HCT116 (cell line): ENCODE data around the gene FAP. TPM values are rescaled to one million over a fixed set of nuclear protein-coding genes. Genes with fewer than 3 reads are reported as not detected.

ENCODE experiments used
- ATAC-seq: fragments of 200-7000 bp; cut with Tn5 transposase; 2 replicates; pipeline ENCODE4 v1.9.1; 2020; ENCODE audit warnings: mild to moderate bottlenecking, moderate library complexity
- BruUV-seq: library from RNA; stranded (reverse); fragments of 400-500 nt; replicated peaks from 2 replicates; lab custom pipeline; 2021; lab: Mats Ljungman, UMichigan
- CTCF ChIA-PET: fragments of 300-600 bp; sonication (Branson Sonifier 250); formaldehyde crosslinking; loops from one replicate; lab custom pipeline; 2021; ENCODE audit warnings: antibody characterized with exemption; lab: Charles Lee
- POLR2A ChIA-PET: fragments of 300-600, 350-600 bp; sonication (Branson Sonifier 250); formaldehyde crosslinking; loops from one replicate; lab custom pipeline; 2021; ENCODE audit warnings: antibody characterized with exemption; lab: Charles Lee
- RAD21 ChIA-PET, 2 experiments: fragments of 300-600 bp; sonication (Branson Sonifier 250); formaldehyde crosslinking; loops; one replicate each; lab custom pipeline; 2023; ENCODE audit warnings: low total read pairs in 2 of 2; ENCODE audit not compliant: uncharacterized antibody in 2 of 2, unreplicated experiment in 2 of 2, low non-redundant PET in 1 of 2; lab: Charles Lee
- DNase-seq: peaks from one replicate; pipeline ENCODE4 v3.0.0-alpha.2; 2010; ENCODE audit warnings: low read depth, low spot score
- H2AFZ ChIP-seq: fragments of 200-600 bp; shearing (Covaris generic), sonication (generic); 2 replicates; pipeline ENCODE4 v1.6.1; 2017; ENCODE audit warnings: low read depth, mixed run types, mixed read lengths, antibody characterized with exemption, low read length; ENCODE audit not compliant: poor library complexity, severe bottlenecking
- H3K27ac ChIP-seq: 2 replicates; pipeline ENCODE4 v1.5.1; 2012; ENCODE audit warnings: low read depth, low read length
- H3K27me3 ChIP-seq: fragments of 200-600 bp; sonication (generic); 2 replicates; pipeline ENCODE4 v1.6.1; 2016; ENCODE audit warnings: mixed run types, low read length, mixed read lengths; ENCODE audit not compliant: insufficient read depth
- H3K36me3 ChIP-seq, 2 experiments: fragments of 200-500 bp in 1 of 2; fragments of 200-600 bp in 1 of 2; sonication (Bioruptor generic) in 1 of 2; sonication (generic) in 1 of 2; 2 replicates each; pipeline versions ENCODE4 v1.5.1 to v1.6.1; 2014 to 2016; ENCODE audit warnings: low read length in 2 of 2, inconsistent platforms in 1 of 2, mixed read lengths in 1 of 2, mixed run types in 1 of 2; ENCODE audit not compliant: insufficient read depth in 2 of 2, control insufficient read depth in 1 of 2
- H3K4me1 ChIP-seq, 2 experiments: fragments of 200-600 bp in 1 of 2; sonication (generic) in 1 of 2; 2 replicates each; pipeline versions ENCODE4 v1.5.1 to v1.6.1; 2012 to 2017; ENCODE audit warnings: low read length in 2 of 2, inconsistent platforms in 1 of 2, mild to moderate bottlenecking in 1 of 2, mixed read lengths in 1 of 2, mixed run types in 1 of 2, moderate library complexity in 1 of 2; ENCODE audit not compliant: insufficient read depth in 2 of 2, control insufficient read depth in 1 of 2
- H3K4me2 ChIP-seq: fragments of 200-600 bp; sonication (generic); 2 replicates; pipeline ENCODE4 v1.6.1; 2017; ENCODE audit warnings: mixed run types, low read length, mixed read lengths
- H3K4me3 ChIP-seq, 2 experiments: fragments of 200-600 bp in 1 of 2; sonication (generic) in 1 of 2; replicated peaks in 1 of 2; 2 replicates each; pipeline ENCODE4 v1.5.1; 2011 to 2016; ENCODE audit warnings: low read length in 2 of 2, control low read depth in 1 of 2, low read depth in 1 of 2, mild to moderate bottlenecking in 1 of 2, mixed read lengths in 1 of 2, mixed run types in 1 of 2
- H3K79me2 ChIP-seq: fragments of 200-600 bp; sonication (generic); 2 replicates; pipeline ENCODE4 v1.6.1; 2017; ENCODE audit warnings: mild to moderate bottlenecking, mixed run types, low read length, moderate library complexity, mixed read lengths; ENCODE audit not compliant: insufficient read depth
- H3K9ac ChIP-seq: fragments of 200-600 bp; sonication (generic); 2 replicates; pipeline ENCODE4 v1.6.1; 2016; ENCODE audit warnings: low read length, mixed read lengths
- H3K9me2 ChIP-seq: fragments of 200-600 bp; sonication (generic), shearing (Covaris generic); 2 replicates; pipeline ENCODE4 v1.6.1; 2017; ENCODE audit warnings: mixed run types, mild to moderate bottlenecking, moderate library complexity; ENCODE audit not compliant: insufficient read depth
- H3K9me3 ChIP-seq, 2 experiments: fragments of 200-500 bp in 1 of 2; fragments of 200-600 bp in 1 of 2; sonication (Bioruptor generic) in 1 of 2; sonication (generic) in 1 of 2; 2 replicates each; pipeline ENCODE4 v1.6.1; 2014 to 2017; ENCODE audit warnings: low read length in 2 of 2, mixed read lengths in 2 of 2, inconsistent platforms in 1 of 2, low read depth in 1 of 2, mild to moderate bottlenecking in 1 of 2, mixed run types in 1 of 2, moderate library complexity in 1 of 2; ENCODE audit not compliant: control insufficient read depth in 1 of 2, insufficient read depth in 1 of 2
- H4K20me1 ChIP-seq: fragments of 200-600 bp; sonication (generic), shearing (Covaris generic); 2 replicates; pipeline ENCODE4 v1.6.1; 2017; ENCODE audit warnings: mixed run types, mild to moderate bottlenecking, moderate library complexity; ENCODE audit not compliant: insufficient read depth
- CBX3 ChIP-seq: IDR thresholded peaks from 2 replicates; pipeline ENCODE4 v1.6.1; 2012; ENCODE audit warnings: low read depth
- EZH2phosphoT487 ChIP-seq: fragments of 200-600 bp; IDR thresholded peaks from 2 replicates; pipeline ENCODE4 v1.6.1; 2018; ENCODE audit warnings: antibody characterized with exemption, borderline replicate concordance
- JUND ChIP-seq: IDR thresholded peaks from 2 replicates; pipeline ENCODE4 v1.6.1; 2012
- MAX ChIP-seq: IDR thresholded peaks from 2 replicates; pipeline ENCODE4 v1.6.1; 2012
- POLR2A ChIP-seq: IDR thresholded peaks from 2 replicates; pipeline ENCODE4 v1.7.0; 2011; ENCODE audit warnings: borderline replicate concordance; ENCODE audit not compliant: insufficient read depth, insufficient read length; ENCODE audit errors: extremely low read depth
- REST ChIP-seq: IDR thresholded peaks from 2 replicates; pipeline ENCODE4 v1.6.1; 2012; ENCODE audit warnings: low read depth
- SIN3A ChIP-seq: IDR thresholded peaks from 2 replicates; pipeline ENCODE4 v1.6.1; 2012; ENCODE audit warnings: low read depth
- SRF ChIP-seq: IDR thresholded peaks from 2 replicates; pipeline ENCODE4 v1.6.1; 2012; ENCODE audit warnings: low read depth
- TCF7L2 ChIP-seq: IDR thresholded peaks from 2 replicates; pipeline ENCODE4 v1.7.0; 2011; ENCODE audit warnings: borderline replicate concordance, inconsistent platforms; ENCODE audit not compliant: insufficient read depth, insufficient read length; ENCODE audit errors: extremely low read depth
- ZFX ChIP-seq: fragments of 450-650 bp; IDR thresholded peaks from 2 replicates; pipeline ENCODE4 v1.6.1; 2017
- ZNF274 ChIP-seq: fragments of 200-500 bp; sonication (Bioruptor generic); IDR thresholded peaks from 2 replicates; pipeline ENCODE4 v1.6.1; 2014; ENCODE audit warnings: mild to moderate bottlenecking, low read depth, low read length, inconsistent platforms
- intact Hi-C: fragments of 100-400 bp; cut with micrococcal nuclease; formaldehyde crosslinking; loops from 2 replicates; pipeline ENCODE4 v1.10.0; 2022
- total RNA-seq: library from RNA; stranded (reverse); gene quantifications from one replicate; pipeline ENCODE4 v1.2.1, GENCODE V29; 2021; ENCODE audit not compliant: unreplicated experiment

FAP gene
- total RNA-seq, 1 experiment from 2014 or later: not detected

GRCh38 chr2:162243715-162244114 lies 470 bp upstream of the FAP start:
- RAD21 ChIA-PET: no interaction called here
- Histone ChIP-seq H3K9ac (no peak overlapping the region), H3K4me2 (no peak overlapping the region), H3K9me2 (no peaks in the 10 kb centered on the region), H3K4me1 (peaks cover 0 to 26% of the 10 kb centered on the region in 2 experiments; a peak in 2 of 4 replicates), H3K4me3 (no peak overlapping the region), H3K36me3 (no peaks in the 10 kb centered on the region), H3K27me3 (no peaks in the 10 kb centered on the region), H4K20me1 (no peaks in the 10 kb centered on the region), H2AFZ (peak overlapping the region; percentile 87), H3K27ac (no peak overlapping the region), H3K79me2 (no peaks in the 10 kb centered on the region), H3K9me3 (no peaks in the 10 kb centered on the region)
- CTCF ChIA-PET: no interaction called here
- intact Hi-C loops: no loop called here
- ATAC-seq: no peak
- DNase-seq: no peak
- POLR2A ChIA-PET: no interaction called here
- BruUV-seq: no TSS peak
- TF ChIP-seq TCF7L2: no peak
- TF ChIP-seq SIN3A: no peak
- no peak for TF ChIP-seq EZH2phosphoT487
- no peak for TF ChIP-seq ZNF274
- no peak for TF ChIP-seq JUND
- no peak for TF ChIP-seq POLR2A
- no peak for TF ChIP-seq ZFX
- no peak for TF ChIP-seq SRF
- TF ChIP-seq MAX: no peak
- TF ChIP-seq CBX3: no peak
- no peak for TF ChIP-seq REST
